Measurements from ENCODE around the gene DNHD1. TPM values are rescaled to one million over a fixed set of nuclear protein-coding genes. Genes with fewer than 3 reads are reported as not detected.

The DNHD1 gene
- total and polyA plus RNA-seq, 2 of the 8 experiments (the other 6 are each of a cell fraction or from before 2014, with no cell fraction given): 5.0 to 6.8 TPM

GRCh38 chr11:6583584-6583983 lies 86.5 kb downstream of the DNHD1 start:
- ChIA-PET POLR2A (ENCODE audit: partially characterized antibody) (no interaction called here), CTCF (ENCODE audit: partially characterized antibody) (no interaction called here)
- H2BK20ac ChIP-seq (ENCODE audit: low read length): no peak overlapping the region
- H2BK12ac ChIP-seq (ENCODE audit: low read depth, low read length): no peak overlapping the region
- no peaks in the 10 kb centered on the region for H3K27me3 ChIP-seq (replicated peaks in 1 of 4; ENCODE audit: control insufficient read depth in 3 of 4, extremely low read depth in 1 of 4, insufficient read depth in 3 of 4, low read length in 3 of 4)
- H3K18ac ChIP-seq (ENCODE audit: extremely low read depth, low read length): no peak overlapping the region
- H3K23me2 ChIP-seq (ENCODE audit: low read depth, low read length): no peaks in the 10 kb centered on the region
- no peak overlapping the region for H3K4me2 ChIP-seq (ENCODE audit: insufficient read depth in 1 of 2, low read depth in 2 of 2, low read length in 2 of 2)
- H4K8ac ChIP-seq (ENCODE audit: extremely low read depth, insufficient read depth, low read length): no peak overlapping the region
- no peak overlapping the region for H4K5ac ChIP-seq (ENCODE audit: insufficient read length, low read depth, low read length)
- H4K20me1 ChIP-seq (replicated peaks in 1 of 2; ENCODE audit: control insufficient read depth in 1 of 2, insufficient read depth in 2 of 2, low read length in 2 of 2): no peaks in the 10 kb centered on the region
- H4K91ac ChIP-seq (replicated peaks; ENCODE audit: insufficient read length, low read length): no peak overlapping the region
- no peak overlapping the region for H3K9ac ChIP-seq (replicated peaks in 1 of 4; ENCODE audit: extremely low read depth in 1 of 4, low read depth in 3 of 4, low read length in 3 of 4)
- H3K36me3 ChIP-seq (ENCODE audit: control insufficient read depth in 2 of 4, insufficient read depth in 4 of 4, low read length in 3 of 4): no peaks in the 10 kb centered on the region
- H3K9me3 ChIP-seq (ENCODE audit: insufficient read depth in 2 of 2, low read depth in 1 of 2, low read length in 1 of 2): peaks cover 0 to 4% of the 10 kb centered on the region in 2 experiments; a peak in 1 of 4 replicates
- no peaks in the 10 kb centered on the region for H3K79me2 ChIP-seq (ENCODE audit: control insufficient read depth in 1 of 2, insufficient read depth in 2 of 2, low read length in 2 of 2)
- H2BK5ac ChIP-seq (ENCODE audit: low read depth, low read length): no peak overlapping the region
- FAIRE-seq (no peak), DNase-seq (ENCODE audit: low read depth in 1 of 2, low spot score in 2 of 2) (no peak)
- H3K4ac ChIP-seq (replicated peaks; ENCODE audit: insufficient read length, low read depth, low read length): no peak overlapping the region
- no peak overlapping the region for H2AFZ ChIP-seq (ENCODE audit: low read length)
- peaks cover 0 to 16% (median 10%) of the 10 kb centered on the region in 4 experiments; a peak in 5 of 7 replicates for H3K4me1 ChIP-seq (replicated peaks in 1 of 4; ENCODE audit: control insufficient read depth in 3 of 4, insufficient read depth in 4 of 4, low read length in 3 of 4)
- no peak overlapping the region for H3K4me3 ChIP-seq (ENCODE audit: extremely low read depth in 1 of 4, insufficient read depth in 2 of 4, low read depth in 3 of 4, low read length in 4 of 4)
- H3K14ac ChIP-seq (ENCODE audit: insufficient read length): no peak overlapping the region
- H2BK120ac ChIP-seq (replicated peaks; ENCODE audit: low read depth, low read length): no peak overlapping the region
- no peak overlapping the region for H2AK5ac ChIP-seq (ENCODE audit: low read depth, low read length)
- H3K23ac ChIP-seq (ENCODE audit: insufficient read length): no peak overlapping the region
- no peaks in the 10 kb centered on the region for H3K79me1 ChIP-seq (ENCODE audit: low read depth, low read length)
- H3K27ac ChIP-seq (ENCODE audit: low read depth, low read length): no peak overlapping the region
- 83% methylated on average over 1 of the region's 1 CpG; no CpG with 5 or more reads in 1 of the 2 experiments for WGBS, 2 experiments (ENCODE audit: extremely low coverage in 1 of 2, insufficient coverage in 1 of 2, insufficient read length in 1 of 2, insufficient replicate concordance in 2 of 2, low coverage in 1 of 2, low lambda C conversion rate in 2 of 2, missing lambda C conversion rate in 1 of 2)
- no peak overlapping the region for H3K56ac ChIP-seq (replicated peaks; ENCODE audit: insufficient read length, low read depth, low read length)
- no peak overlapping the region for H2BK15ac ChIP-seq (ENCODE audit: low read length)
- TF ChIP-seq CBX5 (IDR thresholded peaks at IDR 0.05; ENCODE audit: low read depth, low read length) (no peak), RXRA (IDR thresholded peaks at IDR 0.05; ENCODE audit: insufficient read depth, low read depth, low read length) (no peak), TAF7 (optimal IDR thresholded peaks at IDR 0.05; ENCODE audit: borderline replicate concordance, low read depth, low read length) (no peak), KDM1A (IDR thresholded peaks at IDR 0.05; ENCODE audit: borderline replicate concordance, low read length) (no peak), TCF12 (IDR thresholded peaks at IDR 0.05; ENCODE audit: low read depth, low read length) (no peak), ZNF274 (IDR thresholded peaks at IDR 0.05; ENCODE audit: borderline replicate concordance, extremely low read depth, low read length) (no peak), TEAD4 (IDR thresholded peaks at IDR 0.05; ENCODE audit: low read depth, low read length) (no peak), USF2 (IDR thresholded peaks at IDR 0.05; ENCODE audit: low read length) (no peak), POLR2AphosphoS5 (IDR thresholded peaks at IDR 0.05; ENCODE audit: low read depth, low read length) (no peak), YY1 (IDR thresholded peaks at IDR 0.05; ENCODE audit: low read depth, low read length) (no peak), RAD21 (IDR thresholded peaks at IDR 0.05 in 1 of 2, conservative IDR thresholded peaks at IDR 0.05 in 1 of 2; ENCODE audit: low read depth in 2 of 2, low read length in 2 of 2) (no peak), SP2 (IDR thresholded peaks at IDR 0.05; ENCODE audit: low read length) (no peak), GABPA (IDR thresholded peaks at IDR 0.05; ENCODE audit: borderline replicate concordance, insufficient read depth, low read length) (no peak)

Data from H1 (cell line).